Mesenchymal stem cell (in vitro differentiated cells and primary cell): ENCODE measurements around the gene NTPCR.

ENCODE experiments used
- DNase-seq: peaks from one replicate; pipeline ENCODE4 v3.0.0-alpha.2; 2013
- H2AFZ ChIP-seq: one replicate; pipeline ENCODE4 v1.6.1; 2013; ENCODE audit warnings: low read depth, mild to moderate bottlenecking, control low read depth, inconsistent platforms, low read length, moderate library complexity
- H2AK5ac ChIP-seq: 2 replicates; pipeline ENCODE4 v1.6.1; 2013; ENCODE audit warnings: low read length, moderate library complexity, mild to moderate bottlenecking, inconsistent platforms; ENCODE audit not compliant: severe bottlenecking
- H2BK120ac ChIP-seq: one replicate; pipeline ENCODE4 v1.6.1; 2013; ENCODE audit warnings: low read depth, mild to moderate bottlenecking, inconsistent platforms, low read length, moderate library complexity
- H2BK12ac ChIP-seq, 2 experiments: one replicate each; pipeline ENCODE4 v1.6.1; 2013; ENCODE audit warnings: inconsistent platforms in 2 of 2, low read length in 2 of 2, mild to moderate bottlenecking in 2 of 2, moderate library complexity in 2 of 2, control low read depth in 1 of 2
- H2BK15ac ChIP-seq: one replicate; pipeline ENCODE4 v1.6.1; 2013; ENCODE audit warnings: mild to moderate bottlenecking, low read depth, inconsistent platforms; ENCODE audit not compliant: poor library complexity, severe bottlenecking
- H2BK5ac ChIP-seq: 2 replicates; pipeline ENCODE4 v1.6.1; 2013; ENCODE audit warnings: low read depth, mild to moderate bottlenecking, low read length, control low read depth, inconsistent platforms; ENCODE audit not compliant: poor library complexity, severe bottlenecking
- H3K14ac ChIP-seq, 2 experiments: one replicate each; pipeline ENCODE4 v1.6.1; 2013; ENCODE audit warnings: inconsistent platforms in 2 of 2, low read length in 2 of 2, control low read depth in 1 of 2, mild to moderate bottlenecking in 1 of 2, moderate library complexity in 1 of 2
- H3K18ac ChIP-seq, 2 experiments: one replicate each; pipeline ENCODE4 v1.6.1; 2013; ENCODE audit warnings: inconsistent platforms in 2 of 2, low read length in 2 of 2, control low read depth in 1 of 2, low read depth in 1 of 2, mild to moderate bottlenecking in 1 of 2
- H3K23ac ChIP-seq, 2 experiments: one replicate each; pipeline ENCODE4 v1.6.1; 2013; ENCODE audit warnings: inconsistent platforms in 2 of 2, low read length in 2 of 2, mild to moderate bottlenecking in 2 of 2, moderate library complexity in 2 of 2, control low read depth in 1 of 2
- H3K27ac ChIP-seq: 2 replicates; pipeline ENCODE4 v1.5.1; 2013; ENCODE audit warnings: mild to moderate bottlenecking, moderate library complexity, low read length, control low read depth, inconsistent platforms; ENCODE audit not compliant: poor library complexity, severe bottlenecking
- H3K27me3 ChIP-seq, 2 experiments: 2 replicates each; pipeline versions ENCODE4 v1.6.1 to v1.7.0; 2013; ENCODE audit warnings: low read length in 2 of 2, mild to moderate bottlenecking in 2 of 2, moderate library complexity in 2 of 2, control low read depth in 1 of 2, inconsistent platforms in 1 of 2; ENCODE audit not compliant: control insufficient read depth in 1 of 2, insufficient read depth in 1 of 2
- H3K36me3 ChIP-seq, 2 experiments: 2 replicates each; pipeline versions ENCODE4 v1.6.1 to v1.7.0; 2013; ENCODE audit warnings: low read length in 2 of 2, control low read depth in 1 of 2, inconsistent platforms in 1 of 2, low read depth in 1 of 2, mild to moderate bottlenecking in 1 of 2; ENCODE audit not compliant: insufficient read depth in 2 of 2, control insufficient read depth in 1 of 2
- H3K4ac ChIP-seq, 2 experiments: one replicate each; pipeline ENCODE4 v1.6.1; 2013; ENCODE audit warnings: inconsistent platforms in 2 of 2, low read length in 2 of 2, mild to moderate bottlenecking in 2 of 2, moderate library complexity in 2 of 2, control low read depth in 1 of 2, low read depth in 1 of 2
- H3K4me1 ChIP-seq: 2 replicates; pipeline ENCODE4 v1.6.1; 2013; ENCODE audit warnings: low read depth, low read length, control low read depth; ENCODE audit not compliant: control insufficient read depth, insufficient read depth
- H3K4me2 ChIP-seq: 2 replicates; pipeline ENCODE4 v1.6.1; 2013; ENCODE audit warnings: low read length, mild to moderate bottlenecking, inconsistent platforms; ENCODE audit not compliant: poor library complexity, severe bottlenecking
- H3K4me3 ChIP-seq, 2 experiments: 2 replicates each; pipeline versions ENCODE4 v1.5.1 to v1.7.0; 2013; ENCODE audit warnings: low read length in 2 of 2, mild to moderate bottlenecking in 2 of 2, control low read depth in 1 of 2, low read depth in 1 of 2; ENCODE audit not compliant: insufficient read depth in 1 of 2
- H3K79me1 ChIP-seq: replicated peaks from 2 replicates; pipeline ENCODE4 v1.6.1; 2013; ENCODE audit warnings: mild to moderate bottlenecking, control low read depth, low read length, inconsistent platforms; ENCODE audit not compliant: poor library complexity, severe bottlenecking
- H3K9ac ChIP-seq: 2 replicates; pipeline ENCODE4 v1.7.0; 2013; ENCODE audit warnings: mild to moderate bottlenecking, low read length, moderate library complexity
- H3K9me3 ChIP-seq: 2 replicates; pipeline ENCODE4 v1.7.0; 2013; ENCODE audit warnings: mild to moderate bottlenecking, low read length; ENCODE audit not compliant: control insufficient read depth
- H4K8ac ChIP-seq: one replicate; pipeline ENCODE4 v1.6.1; 2013; ENCODE audit warnings: inconsistent platforms, mild to moderate bottlenecking, low read length, moderate library complexity
- H4K91ac ChIP-seq: one replicate; pipeline ENCODE4 v1.6.1; 2013; ENCODE audit warnings: mild to moderate bottlenecking, low read length, inconsistent platforms
- WGBS: methylation state at CpG from one replicate; pipeline ENCODE4 v1.1.7; 2013; ENCODE audit warnings: mixed read lengths; 5-methylcytosine and 5-hydroxymethylcytosine counted together

NTPCR gene

GRCh38 chr1:233025567-233025966, 75.2 kb downstream of the NTPCR start:
- H3K9me3 ChIP-seq = no peaks in the 10 kb centered on the region
- H2AFZ ChIP-seq = no peak overlapping the region
- H3K18ac ChIP-seq = no peak overlapping the region
- H3K36me3 ChIP-seq = peaks cover 12 to 20% of the 10 kb centered on the region in 2 experiments
- no peak overlapping the region for H3K14ac ChIP-seq
- no peak overlapping the region for H3K4ac ChIP-seq
- H3K9ac ChIP-seq = no peak overlapping the region
- H2BK12ac ChIP-seq = no peak overlapping the region
- H2BK5ac ChIP-seq = no peak overlapping the region
- H2BK120ac ChIP-seq = no peak overlapping the region
- DNase-seq = no peak
- H2BK15ac ChIP-seq = no peak overlapping the region
- H3K4me1 ChIP-seq = peaks cover 2% of the 10 kb centered on the region
- H3K27ac ChIP-seq = no peak overlapping the region
- H3K23ac ChIP-seq = no peak overlapping the region
- no peaks in the 10 kb centered on the region for H3K79me1 ChIP-seq
- no peak overlapping the region for H3K4me3 ChIP-seq
- 100% methylated on average over 1 of the region's 2 CpGs for WGBS
- H4K8ac ChIP-seq = no peak overlapping the region
- H3K27me3 ChIP-seq = no peaks in the 10 kb centered on the region
- no peak overlapping the region for H2AK5ac ChIP-seq
- H3K4me2 ChIP-seq = no peak overlapping the region
- H4K91ac ChIP-seq = no peak overlapping the region

GRCh38 chr1:233027046-233027445, 76.6 kb downstream of the NTPCR start:
- no peak overlapping the region for H2AK5ac ChIP-seq
- no peak overlapping the region for H2BK5ac ChIP-seq
- no peak overlapping the region for H3K4me3 ChIP-seq
- no peak overlapping the region for H3K14ac ChIP-seq
- no peak overlapping the region for H3K4ac ChIP-seq
- 93% methylated on average over 3 of the region's 5 CpGs for WGBS
- H3K9me3 ChIP-seq = no peaks in the 10 kb centered on the region
- no peak overlapping the region for H4K91ac ChIP-seq
- H3K23ac ChIP-seq = no peak overlapping the region
- no peak overlapping the region for H2BK120ac ChIP-seq
- H3K9ac ChIP-seq = no peak overlapping the region
- no peak overlapping the region for H2AFZ ChIP-seq
- no peak overlapping the region for H3K27ac ChIP-seq
- H3K4me2 ChIP-seq = no peak overlapping the region
- no peaks in the 10 kb centered on the region for H3K27me3 ChIP-seq
- no peaks in the 10 kb centered on the region for H3K79me1 ChIP-seq
- H3K36me3 ChIP-seq = peaks cover 9 to 20% of the 10 kb centered on the region in 2 experiments
- no peak for DNase-seq
- no peak overlapping the region for H3K18ac ChIP-seq
- no peak overlapping the region for H2BK15ac ChIP-seq
- peaks cover 2% of the 10 kb centered on the region for H3K4me1 ChIP-seq
- no peak overlapping the region for H4K8ac ChIP-seq
- no peak overlapping the region for H2BK12ac ChIP-seq

GRCh38 chr1:233031521-233031920, 81.1 kb downstream of the NTPCR start:
- Histone ChIP-seq H3K23ac (no peak overlapping the region), H2AK5ac (no peak overlapping the region), H4K8ac (no peak overlapping the region), H2BK5ac (no peak overlapping the region), H3K14ac (no peak overlapping the region), H3K4me1 (no peaks in the 10 kb centered on the region), H3K9me3 (no peaks in the 10 kb centered on the region), H2BK12ac (no peak overlapping the region), H3K27ac (no peak overlapping the region), H3K27me3 (no peaks in the 10 kb centered on the region), H3K9ac (no peak overlapping the region), H3K4ac (no peak overlapping the region), H4K91ac (no peak overlapping the region), H2BK15ac (no peak overlapping the region), H3K36me3 (peaks cover 0 to 4% of the 10 kb centered on the region in 2 experiments), H3K18ac (no peak overlapping the region), H2AFZ (no peak overlapping the region), H3K4me3 (no peak overlapping the region), H3K4me2 (no peak overlapping the region), H2BK120ac (no peak overlapping the region), H3K79me1 (no peaks in the 10 kb centered on the region)
- no peak for DNase-seq
- WGBS = 66% methylated on average over 3 of the region's 3 CpGs

- Histone ChIP-seq H3K4me3 (no peak overlapping the region), H3K9me3 (no peaks in the 10 kb centered on the region), H3K36me3 (peaks cover 3 to 4% of the 10 kb centered on the region in 2 experiments), H2AK5ac (no peak overlapping the region), H3K4me2 (no peak overlapping the region), H3K18ac (no peak overlapping the region), H2BK120ac (no peak overlapping the region), H3K23ac (no peak overlapping the region), H2BK15ac (no peak overlapping the region), H3K4me1 (no peaks in the 10 kb centered on the region), H3K79me1 (no peaks in the 10 kb centered on the region), H4K91ac (no peak overlapping the region), H3K27ac (no peak overlapping the region), H3K14ac (no peak overlapping the region), H2BK5ac (no peak overlapping the region), H2BK12ac (no peak overlapping the region), H3K27me3 (no peaks in the 10 kb centered on the region), H3K9ac (no peak overlapping the region), H2AFZ (no peak overlapping the region), H3K4ac (no peak overlapping the region), H4K8ac (no peak overlapping the region)
- WGBS = 96% methylated on average over 4 of the region's 4 CpGs
- DNase-seq = no peak
Measured at GRCh38 chr1:233032916-233033315, 82.5 kb downstream of the NTPCR start.
